Effector CD4-positive, alpha-beta T cell (primary cell): ENCODE data around the gene LSAMP.

Experiments
- DNase-seq: peaks from one replicate; pipeline ENCODE4 v3.0.0-alpha.2; 2020

The LSAMP gene

GRCh38 chr3:116350119-116350733 is 95.1 kb downstream of the LSAMP start:
- no peak for DNase-seq

- DNase-seq, result no peak
Measured at GRCh38 chr3:116348216-116348615, 97.1 kb downstream of the LSAMP start.

- no peak for DNase-seq
Measured at GRCh38 chr3:116342499-116342898, 102.8 kb downstream of the LSAMP start.

GRCh38 chr3:116341899-116342298 is 103.4 kb downstream of the LSAMP start:
- no peak for DNase-seq

GRCh38 chr3:116341381-116341780 is 103.9 kb downstream of the LSAMP start:
- DNase-seq, result no peak

- DNase-seq, result no peak
Measured at GRCh38 chr3:116340680-116341216, 104.5 kb downstream of the LSAMP start.

- DNase-seq, result no peak
Measured at GRCh38 chr3:116339441-116340028, 105.8 kb downstream of the LSAMP start.

- no peak for DNase-seq
Measured at GRCh38 chr3:116338713-116339112, 106.6 kb downstream of the LSAMP start.

- no peak for DNase-seq
Measured at GRCh38 chr3:116337229-116337628, 108.1 kb downstream of the LSAMP start.

- no peak for DNase-seq
Measured at GRCh38 chr3:116331380-116331779, 113.9 kb downstream of the LSAMP start.

GRCh38 chr3:116322750-116323375 is 122.4 kb downstream of the LSAMP start:
- no peak for DNase-seq

GRCh38 chr3:116318370-116318769 is 126.9 kb downstream of the LSAMP start:
- no peak for DNase-seq

GRCh38 chr3:116316771-116317170 is 128.5 kb downstream of the LSAMP start:
- DNase-seq, result no peak

GRCh38 chr3:116314476-116314875 is 130.8 kb downstream of the LSAMP start:
- no peak for DNase-seq

GRCh38 chr3:116306720-116307119 is 138.6 kb downstream of the LSAMP start:
- no peak for DNase-seq

- DNase-seq, result no peak
Measured at GRCh38 chr3:116306149-116306548, 139.1 kb downstream of the LSAMP start.

GRCh38 chr3:116302087-116302747 is 143.1 kb downstream of the LSAMP start:
- DNase-seq, result no peak

- no peak for DNase-seq
Measured at GRCh38 chr3:116301422-116301821, 143.9 kb downstream of the LSAMP start.

GRCh38 chr3:116300226-116300625 is 145.1 kb downstream of the LSAMP start:
- DNase-seq, result no peak

- no peak for DNase-seq
Measured at GRCh38 chr3:116299646-116300081, 145.6 kb downstream of the LSAMP start.

- no peak for DNase-seq
Measured at GRCh38 chr3:116298151-116298550, 147.1 kb downstream of the LSAMP start.

GRCh38 chr3:116291141-116291540 is 154.1 kb downstream of the LSAMP start:
- no peak for DNase-seq

GRCh38 chr3:116288485-116288884 is 156.8 kb downstream of the LSAMP start:
- no peak for DNase-seq
